ENCODE data around the gene CD40.

The CD40 gene

GRCh38 chr20:46169245-46170171 lies 51.4 kb downstream of the CD40 start:
- peaks cover 0 to 4% (median 0%) of the 10 kb centered on the region in 5 donors for H3K9me3 ChIP-seq (ENCODE audit: control insufficient read depth in 5 of 5, low read length in 5 of 5)
- H3K4me1 ChIP-seq (ENCODE audit: control insufficient read depth in 5 of 5, insufficient read depth in 5 of 5, low read length in 5 of 5), result peaks cover 0 to 12% (median 0%) of the 10 kb centered on the region in 5 donors
- H3K4me3 ChIP-seq (ENCODE audit: low read depth in 1 of 5, low read length in 5 of 5), result no peak overlapping the region
- peaks cover 20 to 45% (median 26%) of the 10 kb centered on the region in 5 donors for H3K27me3 ChIP-seq (ENCODE audit: control insufficient read depth in 5 of 5, insufficient read depth in 4 of 5, low read length in 5 of 5)
- H3K9ac ChIP-seq (ENCODE audit: low read length in 5 of 5), result no peak overlapping the region
- no peak overlapping the region for H3K27ac ChIP-seq (ENCODE audit: low read depth, low read length)
- no peaks in the 10 kb centered on the region for H3K36me3 ChIP-seq (ENCODE audit: control insufficient read depth in 5 of 5, insufficient read depth in 5 of 5, low read length in 5 of 5)

GRCh38 chr20:46171476-46171875 lies 53.4 kb downstream of the CD40 start:
- H3K27ac ChIP-seq (ENCODE audit: low read depth, low read length), result no peak overlapping the region
- no peaks in the 10 kb centered on the region for H3K36me3 ChIP-seq (ENCODE audit: control insufficient read depth in 5 of 5, insufficient read depth in 5 of 5, low read length in 5 of 5)
- H3K9me3 ChIP-seq (ENCODE audit: control insufficient read depth in 5 of 5, low read length in 5 of 5), result peaks cover 0 to 4% (median 0%) of the 10 kb centered on the region in 5 donors
- H3K4me3 ChIP-seq (ENCODE audit: low read depth in 1 of 5, low read length in 5 of 5), result no peak overlapping the region
- peaks cover 0 to 15% (median 3%) of the 10 kb centered on the region in 5 donors for H3K4me1 ChIP-seq (ENCODE audit: control insufficient read depth in 5 of 5, insufficient read depth in 5 of 5, low read length in 5 of 5)
- H3K27me3 ChIP-seq (ENCODE audit: control insufficient read depth in 5 of 5, insufficient read depth in 4 of 5, low read length in 5 of 5), result peaks cover 32 to 58% (median 33%) of the 10 kb centered on the region in 5 donors
- no peak overlapping the region for H3K9ac ChIP-seq (ENCODE audit: low read length in 5 of 5)

- Histone ChIP-seq H3K27me3 (ENCODE audit: control insufficient read depth in 5 of 5, insufficient read depth in 4 of 5, low read length in 5 of 5) (peaks cover 33 to 58% (median 38%) of the 10 kb centered on the region in 5 donors), H3K27ac (ENCODE audit: low read depth, low read length) (no peak overlapping the region), H3K4me1 (ENCODE audit: control insufficient read depth in 5 of 5, insufficient read depth in 5 of 5, low read length in 5 of 5) (peaks cover 0 to 15% (median 3%) of the 10 kb centered on the region in 5 donors), H3K36me3 (ENCODE audit: control insufficient read depth in 5 of 5, insufficient read depth in 5 of 5, low read length in 5 of 5) (no peaks in the 10 kb centered on the region), H3K9ac (ENCODE audit: low read length in 5 of 5) (no peak overlapping the region), H3K4me3 (ENCODE audit: low read depth in 1 of 5, low read length in 5 of 5) (no peak overlapping the region), H3K9me3 (ENCODE audit: control insufficient read depth in 5 of 5, low read length in 5 of 5) (peaks cover 0 to 3% (median 0%) of the 10 kb centered on the region in 5 donors)
Observed at GRCh38 chr20:46171909-46172308, 53.8 kb downstream of the CD40 start.

- Histone ChIP-seq H3K9ac (ENCODE audit: low read length in 5 of 5) (no peak overlapping the region), H3K9me3 (ENCODE audit: control insufficient read depth in 5 of 5, low read length in 5 of 5) (no peaks in the 10 kb centered on the region), H3K4me3 (ENCODE audit: low read depth in 1 of 5, low read length in 5 of 5) (no peak overlapping the region), H3K27ac (ENCODE audit: low read depth, low read length) (no peak overlapping the region), H3K4me1 (ENCODE audit: control insufficient read depth in 5 of 5, insufficient read depth in 5 of 5, low read length in 5 of 5) (peaks cover 0 to 15% (median 3%) of the 10 kb centered on the region in 5 donors), H3K36me3 (ENCODE audit: control insufficient read depth in 5 of 5, insufficient read depth in 5 of 5, low read length in 5 of 5) (no peaks in the 10 kb centered on the region), H3K27me3 (ENCODE audit: control insufficient read depth in 5 of 5, insufficient read depth in 4 of 5, low read length in 5 of 5) (peaks cover 33 to 58% (median 41%) of the 10 kb centered on the region in 5 donors)
Observed at GRCh38 chr20:46172455-46172854, 54.3 kb downstream of the CD40 start.

- Histone ChIP-seq H3K4me3 (ENCODE audit: low read depth in 1 of 5, low read length in 5 of 5) (no peak overlapping the region), H3K4me1 (ENCODE audit: control insufficient read depth in 5 of 5, insufficient read depth in 5 of 5, low read length in 5 of 5) (peaks cover 0 to 15% (median 3%) of the 10 kb centered on the region in 5 donors), H3K36me3 (ENCODE audit: control insufficient read depth in 5 of 5, insufficient read depth in 5 of 5, low read length in 5 of 5) (no peaks in the 10 kb centered on the region), H3K27me3 (ENCODE audit: control insufficient read depth in 5 of 5, insufficient read depth in 4 of 5, low read length in 5 of 5) (peaks cover 33 to 61% (median 39%) of the 10 kb centered on the region in 5 donors), H3K27ac (ENCODE audit: low read depth, low read length) (no peak overlapping the region), H3K9ac (ENCODE audit: low read length in 5 of 5) (no peak overlapping the region), H3K9me3 (ENCODE audit: control insufficient read depth in 5 of 5, low read length in 5 of 5) (no peaks in the 10 kb centered on the region)
Observed at GRCh38 chr20:46172961-46173536, 54.9 kb downstream of the CD40 start.

GRCh38 chr20:46173652-46174468 lies 55.7 kb downstream of the CD40 start:
- Histone ChIP-seq H3K27me3 (ENCODE audit: control insufficient read depth in 5 of 5, insufficient read depth in 4 of 5, low read length in 5 of 5) (peaks cover 35 to 58% (median 38%) of the 10 kb centered on the region in 5 donors), H3K4me1 (ENCODE audit: control insufficient read depth in 5 of 5, insufficient read depth in 5 of 5, low read length in 5 of 5) (peaks cover 0 to 15% (median 3%) of the 10 kb centered on the region in 5 donors), H3K9me3 (ENCODE audit: control insufficient read depth in 5 of 5, low read length in 5 of 5) (no peaks in the 10 kb centered on the region), H3K27ac (ENCODE audit: low read depth, low read length) (no peak overlapping the region), H3K9ac (ENCODE audit: low read length in 5 of 5) (no peak overlapping the region), H3K36me3 (ENCODE audit: control insufficient read depth in 5 of 5, insufficient read depth in 5 of 5, low read length in 5 of 5) (no peaks in the 10 kb centered on the region), H3K4me3 (ENCODE audit: low read depth in 1 of 5, low read length in 5 of 5) (no peak overlapping the region)

GRCh38 chr20:46174469-46175126 lies 56.5 kb downstream of the CD40 start:
- peaks cover 35 to 59% (median 40%) of the 10 kb centered on the region in 5 donors for H3K27me3 ChIP-seq (ENCODE audit: control insufficient read depth in 5 of 5, insufficient read depth in 4 of 5, low read length in 5 of 5)
- H3K4me3 ChIP-seq (ENCODE audit: low read depth in 1 of 5, low read length in 5 of 5), result no peak overlapping the region
- H3K36me3 ChIP-seq (ENCODE audit: control insufficient read depth in 5 of 5, insufficient read depth in 5 of 5, low read length in 5 of 5), result no peaks in the 10 kb centered on the region
- H3K27ac ChIP-seq (ENCODE audit: low read depth, low read length), result no peak overlapping the region
- peaks cover 0 to 15% (median 3%) of the 10 kb centered on the region in 5 donors for H3K4me1 ChIP-seq (ENCODE audit: control insufficient read depth in 5 of 5, insufficient read depth in 5 of 5, low read length in 5 of 5)
- no peaks in the 10 kb centered on the region for H3K9me3 ChIP-seq (ENCODE audit: control insufficient read depth in 5 of 5, low read length in 5 of 5)
- H3K9ac ChIP-seq (ENCODE audit: low read length in 5 of 5), result no peak overlapping the region

GRCh38 chr20:46175127-46175494 lies 57.0 kb downstream of the CD40 start:
- no peak overlapping the region for H3K4me3 ChIP-seq (ENCODE audit: low read depth in 1 of 5, low read length in 5 of 5)
- H3K9me3 ChIP-seq (ENCODE audit: control insufficient read depth in 5 of 5, low read length in 5 of 5), result no peaks in the 10 kb centered on the region
- peaks cover 0 to 15% (median 3%) of the 10 kb centered on the region in 5 donors for H3K4me1 ChIP-seq (ENCODE audit: control insufficient read depth in 5 of 5, insufficient read depth in 5 of 5, low read length in 5 of 5)
- H3K27ac ChIP-seq (ENCODE audit: low read depth, low read length), result no peak overlapping the region
- no peak overlapping the region for H3K9ac ChIP-seq (ENCODE audit: low read length in 5 of 5)
- H3K36me3 ChIP-seq (ENCODE audit: control insufficient read depth in 5 of 5, insufficient read depth in 5 of 5, low read length in 5 of 5), result no peaks in the 10 kb centered on the region
- peaks cover 35 to 61% (median 43%) of the 10 kb centered on the region in 5 donors for H3K27me3 ChIP-seq (ENCODE audit: control insufficient read depth in 5 of 5, insufficient read depth in 4 of 5, low read length in 5 of 5)

GRCh38 chr20:46176739-46177378 lies 58.7 kb downstream of the CD40 start:
- H3K27ac ChIP-seq (ENCODE audit: low read depth, low read length), result no peak overlapping the region
- H3K9me3 ChIP-seq (ENCODE audit: control insufficient read depth in 5 of 5, low read length in 5 of 5), result peaks cover 0 to 2% (median 0%) of the 10 kb centered on the region in 5 donors
- peaks cover 35 to 52% (median 46%) of the 10 kb centered on the region in 5 donors for H3K27me3 ChIP-seq (ENCODE audit: control insufficient read depth in 5 of 5, insufficient read depth in 4 of 5, low read length in 5 of 5)

More at GRCh38 chr20:46176739-46177378, 58.7 kb downstream of the CD40 start:
- Histone ChIP-seq H3K36me3 (ENCODE audit: control insufficient read depth in 5 of 5, insufficient read depth in 5 of 5, low read length in 5 of 5) (no peaks in the 10 kb centered on the region), H3K9ac (ENCODE audit: low read length in 5 of 5) (no peak overlapping the region), H3K4me3 (ENCODE audit: low read depth in 1 of 5, low read length in 5 of 5) (no peak overlapping the region), H3K4me1 (ENCODE audit: control insufficient read depth in 5 of 5, insufficient read depth in 5 of 5, low read length in 5 of 5) (peaks cover 0 to 8% (median 3%) of the 10 kb centered on the region in 5 donors)

All from subcutaneous abdominal adipose tissue (tissue), 5 donors.